HG03432 (cell line): ENCODE data around the gene PRKG1.
"Not testable (repeated sequence)": the region's sequence is repeated elsewhere in the genome, so short reads cannot be mapped to it uniquely, and the experiment has no call there.

ENCODE experiments used
- ATAC-seq: cut with Tn5 transposase; IDR thresholded peaks from one replicate; pipeline ENCODE4 v1.9.1; 2021; ENCODE audit warnings: mild to moderate bottlenecking, moderate library complexity; ENCODE audit not compliant: unreplicated experiment

PRKG1 gene

GRCh38 chr10:51567271-51567670, 493.0 kb downstream of the PRKG1 start:
- no peak for ATAC-seq

- ATAC-seq = no peak
Measured at GRCh38 chr10:51569467-51569866, 495.2 kb downstream of the PRKG1 start.

- ATAC-seq = no peak
Measured at GRCh38 chr10:51574248-51575048, 500.2 kb downstream of the PRKG1 start.

- ATAC-seq = not testable (repeated sequence)
Measured at GRCh38 chr10:51581196-51581595, 506.9 kb downstream of the PRKG1 start.

GRCh38 chr10:51583976-51584375, 509.7 kb downstream of the PRKG1 start:
- ATAC-seq = no peak

GRCh38 chr10:51585742-51586141, 511.5 kb downstream of the PRKG1 start:
- ATAC-seq = no peak

- no peak for ATAC-seq
Measured at GRCh38 chr10:51588984-51589383, 514.7 kb downstream of the PRKG1 start.

- no peak for ATAC-seq
Measured at GRCh38 chr10:51590818-51591217, 516.5 kb downstream of the PRKG1 start.

GRCh38 chr10:51596695-51597094, 522.4 kb downstream of the PRKG1 start:
- no peak for ATAC-seq

GRCh38 chr10:51599647-51600046, 525.4 kb downstream of the PRKG1 start:
- ATAC-seq = no peak

- no peak for ATAC-seq
Measured at GRCh38 chr10:51602326-51602725, 528.0 kb downstream of the PRKG1 start.

- ATAC-seq = no peak
Measured at GRCh38 chr10:51604579-51604978, 530.3 kb downstream of the PRKG1 start.

- no peak for ATAC-seq
Measured at GRCh38 chr10:51606825-51607462, 532.7 kb downstream of the PRKG1 start.

- ATAC-seq = no peak
Measured at GRCh38 chr10:51607463-51607835, 533.2 kb downstream of the PRKG1 start.

- no peak for ATAC-seq
Measured at GRCh38 chr10:51608211-51608610, 533.9 kb downstream of the PRKG1 start.

- ATAC-seq = no peak
Measured at GRCh38 chr10:51615764-51616298, 541.5 kb downstream of the PRKG1 start.

- ATAC-seq = peak; percentile 44
Measured at GRCh38 chr10:51617576-51618235, 543.4 kb downstream of the PRKG1 start.

- peak; percentile 39 for ATAC-seq
Measured at GRCh38 chr10:51619365-51619764, 545.1 kb downstream of the PRKG1 start.

- ATAC-seq = peak; percentile 72
Measured at GRCh38 chr10:51620131-51620530, 545.8 kb downstream of the PRKG1 start.

GRCh38 chr10:51624013-51624412, 549.7 kb downstream of the PRKG1 start:
- no peak for ATAC-seq

GRCh38 chr10:51629934-51630639, 555.8 kb downstream of the PRKG1 start:
- ATAC-seq = no peak
